HG03520 (cell line): ENCODE data around the gene SMNDC1.
"Not testable (repeated sequence)": the region's sequence is repeated elsewhere in the genome, so short reads cannot be mapped to it uniquely, and the experiment has no call there.

Source experiments
- ATAC-seq: cut with Tn5 transposase; IDR thresholded peaks from one replicate; pipeline ENCODE4 v1.9.1; 2021; ENCODE audit warnings: mild to moderate bottlenecking, moderate library complexity; ENCODE audit not compliant: unreplicated experiment

SMNDC1 gene

DNA sequence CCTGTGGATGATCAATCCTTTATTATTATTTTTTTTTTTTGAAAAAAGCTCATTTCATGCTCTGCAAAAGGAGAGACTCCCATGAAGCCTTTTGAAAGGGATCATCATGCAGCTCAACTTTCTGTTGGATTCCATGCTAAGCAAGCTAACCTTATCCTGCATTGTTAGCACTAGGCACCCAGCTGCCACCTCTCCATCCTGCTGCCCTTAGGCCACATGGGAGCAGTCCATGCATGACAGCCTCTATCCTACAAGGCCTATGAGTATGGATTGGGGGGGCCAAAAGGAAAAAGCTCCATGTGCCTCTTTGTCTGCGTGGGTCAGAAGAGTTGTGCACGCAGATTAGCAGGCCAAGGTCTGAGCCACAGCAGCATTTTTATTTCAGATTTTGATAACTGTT lies 19.2 kb downstream of the SMNDC1 start:
- no peak for ATAC-seq

DNA sequence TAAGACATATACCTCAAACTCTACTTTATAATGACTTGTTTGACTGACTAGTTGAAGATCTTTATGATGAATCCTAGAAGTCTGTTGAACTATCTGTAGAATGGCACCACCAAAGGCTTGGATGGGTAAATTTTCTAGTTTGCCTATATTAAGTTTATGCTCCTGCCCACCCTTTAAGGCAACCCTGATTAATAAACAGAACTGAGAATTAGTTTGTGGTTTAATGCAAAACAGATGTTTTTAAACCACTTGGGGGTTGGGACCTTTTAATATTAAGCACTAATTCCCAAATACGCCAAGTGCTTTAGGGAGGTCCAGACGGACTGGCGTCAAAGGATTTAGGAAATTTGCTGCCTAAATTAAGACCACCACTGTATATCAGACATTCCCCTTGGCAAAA lies 20.5 kb downstream of the SMNDC1 start:
- ATAC-seq: no peak

- ATAC-seq: no peak
Measured at GRCh38 chr10:110279407-110279986, 25.2 kb downstream of the SMNDC1 start.

DNA sequence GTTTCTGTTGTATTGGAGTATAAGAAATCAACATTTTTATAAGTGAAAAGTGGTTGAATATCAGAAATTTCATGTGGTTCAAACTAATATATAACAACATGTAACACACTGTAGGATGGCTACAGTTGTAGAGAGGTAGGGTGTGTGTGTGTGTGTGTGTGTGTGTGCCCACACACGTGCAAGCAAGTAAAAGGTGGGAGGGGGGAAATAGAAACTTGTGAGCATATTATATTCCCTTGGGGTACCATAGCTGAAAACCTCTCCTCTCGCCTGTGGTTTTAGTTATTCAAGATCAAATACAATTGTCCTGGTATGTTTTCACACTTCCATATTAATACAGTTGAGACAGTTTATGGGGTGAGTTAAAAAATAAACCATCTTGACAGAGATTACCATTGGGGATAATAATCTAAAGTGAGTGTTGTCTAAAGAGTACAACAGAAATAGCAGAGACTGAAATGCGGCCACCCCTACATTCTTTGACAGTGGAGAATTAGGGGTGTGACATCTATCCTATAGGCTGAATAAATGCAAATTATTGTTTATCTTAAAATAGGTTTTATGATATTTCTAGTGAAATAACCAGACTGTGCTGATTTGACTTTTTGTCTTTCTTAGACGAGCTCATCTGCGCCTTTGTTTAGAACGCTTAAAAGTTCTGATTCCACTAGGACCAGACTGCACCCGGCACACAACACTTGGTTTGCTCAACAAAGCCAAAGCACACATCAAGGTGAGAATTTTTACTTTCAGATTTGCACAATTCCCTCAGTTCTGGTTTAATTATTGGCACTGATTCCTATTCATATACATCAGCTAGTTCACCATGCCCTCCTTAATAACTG lies 25.9 kb downstream of the SMNDC1 start:
- no peak for ATAC-seq

DNA sequence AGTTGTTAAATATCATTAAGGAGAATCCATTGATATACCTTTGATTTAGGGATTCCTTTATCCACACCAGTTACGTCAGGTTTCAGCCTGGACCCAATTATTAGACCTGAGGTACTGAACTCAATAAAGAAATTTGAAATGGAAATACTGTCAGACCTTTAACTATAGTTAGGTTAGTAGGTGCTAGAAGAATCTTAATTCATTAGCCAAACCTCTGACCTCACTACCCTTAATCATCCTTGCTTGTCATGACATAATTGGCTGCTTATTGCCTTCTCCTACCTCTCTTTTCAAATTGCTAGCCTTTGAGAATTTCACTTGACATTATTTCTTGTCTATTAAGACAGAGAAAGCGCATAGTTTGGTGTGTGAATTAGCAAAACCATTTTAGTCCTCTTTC lies 27.1 kb downstream of the SMNDC1 start:
- ATAC-seq: no peak

DNA sequence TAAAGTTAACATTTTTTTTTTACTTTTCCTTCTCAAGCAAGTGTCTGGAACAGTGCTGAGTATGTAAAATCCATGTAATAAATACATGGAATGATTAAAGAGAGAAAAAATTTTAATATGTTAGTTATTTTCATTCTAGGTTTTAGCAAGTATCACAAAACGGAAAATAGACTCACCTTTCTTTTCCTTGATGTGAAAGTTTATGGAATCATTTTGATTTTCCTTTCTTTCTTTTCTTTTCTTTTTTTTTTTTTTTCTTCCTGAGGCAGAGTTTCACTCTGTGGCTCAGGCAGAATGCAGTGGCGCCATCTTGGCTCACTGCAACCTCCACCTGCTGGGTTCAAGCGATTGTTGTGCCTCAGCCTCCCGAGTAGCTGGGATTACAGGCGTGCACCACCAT lies 28.1 kb downstream of the SMNDC1 start:
- no peak for ATAC-seq

GRCh38 chr10:110275128-110275729 lies 29.5 kb downstream of the SMNDC1 start:
- ATAC-seq: no peak

- ATAC-seq: no peak
Measured at GRCh38 chr10:110274647-110275046, 30.1 kb downstream of the SMNDC1 start.

DNA sequence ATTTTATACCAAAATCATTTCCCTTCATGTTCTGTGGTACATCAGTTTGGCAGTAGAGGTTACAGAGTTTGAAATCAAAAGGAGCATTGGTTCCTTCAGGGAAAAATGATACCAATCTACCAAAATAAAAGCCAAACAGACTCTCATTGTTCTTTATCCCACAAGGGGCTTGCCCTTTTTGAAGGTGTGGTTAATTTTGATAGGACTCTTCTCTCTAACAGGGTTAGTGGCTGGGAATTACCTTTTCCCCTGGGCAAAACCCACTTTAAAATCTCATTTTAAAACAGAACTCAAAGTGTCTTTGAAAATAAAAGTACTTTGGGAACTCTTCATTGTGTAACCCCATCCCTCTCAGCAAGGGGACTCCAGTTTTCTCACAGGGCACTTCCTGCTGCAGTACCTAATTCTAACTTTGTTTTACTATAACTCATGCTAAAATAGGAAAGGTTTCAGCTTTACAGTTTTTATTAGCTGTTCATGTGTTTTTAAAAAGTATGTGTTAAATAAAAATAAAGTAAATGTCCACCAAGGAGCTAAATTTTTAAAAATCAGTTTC lies 30.6 kb downstream of the SMNDC1 start:
- no peak for ATAC-seq

DNA sequence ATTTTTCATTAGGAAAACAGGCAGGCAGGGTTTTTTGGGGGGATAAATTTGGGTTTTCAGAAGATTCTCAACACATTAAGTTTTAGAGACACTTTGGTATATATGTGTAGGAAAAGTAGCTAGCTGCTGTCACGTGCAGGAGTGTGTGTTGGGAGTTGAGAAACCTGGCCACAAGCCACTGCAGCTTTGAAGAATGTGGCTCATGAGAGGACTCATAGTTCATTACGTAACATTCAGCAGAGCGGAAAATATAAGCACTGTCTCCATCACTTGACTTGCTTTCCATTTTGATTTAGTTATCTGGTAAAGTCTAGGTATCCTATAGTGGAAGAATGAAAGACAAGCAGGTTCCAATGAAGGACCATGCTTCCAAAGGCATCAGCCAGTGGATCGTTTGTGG lies 31.2 kb downstream of the SMNDC1 start:
- no peak for ATAC-seq

DNA sequence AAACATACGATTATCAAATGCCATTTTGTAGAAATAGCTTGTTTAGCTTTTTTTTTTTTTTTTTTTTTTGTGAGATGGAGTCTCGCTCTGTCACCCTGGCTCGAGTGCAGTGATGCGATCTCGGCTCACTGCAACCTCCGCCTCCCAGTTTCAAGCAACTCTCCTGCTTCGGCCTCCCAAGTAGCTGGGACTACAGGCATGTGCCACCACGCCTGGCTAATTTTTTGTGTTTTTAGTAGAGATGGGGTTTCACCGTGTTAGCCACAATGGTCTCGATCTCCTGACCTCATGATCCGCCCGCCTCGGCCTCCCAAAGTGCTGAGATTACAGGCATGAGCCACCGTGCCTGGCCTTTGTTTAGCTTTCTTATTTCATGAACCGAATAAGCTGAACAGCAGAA lies 31.7 kb downstream of the SMNDC1 start:
- ATAC-seq: not testable (repeated sequence)

DNA sequence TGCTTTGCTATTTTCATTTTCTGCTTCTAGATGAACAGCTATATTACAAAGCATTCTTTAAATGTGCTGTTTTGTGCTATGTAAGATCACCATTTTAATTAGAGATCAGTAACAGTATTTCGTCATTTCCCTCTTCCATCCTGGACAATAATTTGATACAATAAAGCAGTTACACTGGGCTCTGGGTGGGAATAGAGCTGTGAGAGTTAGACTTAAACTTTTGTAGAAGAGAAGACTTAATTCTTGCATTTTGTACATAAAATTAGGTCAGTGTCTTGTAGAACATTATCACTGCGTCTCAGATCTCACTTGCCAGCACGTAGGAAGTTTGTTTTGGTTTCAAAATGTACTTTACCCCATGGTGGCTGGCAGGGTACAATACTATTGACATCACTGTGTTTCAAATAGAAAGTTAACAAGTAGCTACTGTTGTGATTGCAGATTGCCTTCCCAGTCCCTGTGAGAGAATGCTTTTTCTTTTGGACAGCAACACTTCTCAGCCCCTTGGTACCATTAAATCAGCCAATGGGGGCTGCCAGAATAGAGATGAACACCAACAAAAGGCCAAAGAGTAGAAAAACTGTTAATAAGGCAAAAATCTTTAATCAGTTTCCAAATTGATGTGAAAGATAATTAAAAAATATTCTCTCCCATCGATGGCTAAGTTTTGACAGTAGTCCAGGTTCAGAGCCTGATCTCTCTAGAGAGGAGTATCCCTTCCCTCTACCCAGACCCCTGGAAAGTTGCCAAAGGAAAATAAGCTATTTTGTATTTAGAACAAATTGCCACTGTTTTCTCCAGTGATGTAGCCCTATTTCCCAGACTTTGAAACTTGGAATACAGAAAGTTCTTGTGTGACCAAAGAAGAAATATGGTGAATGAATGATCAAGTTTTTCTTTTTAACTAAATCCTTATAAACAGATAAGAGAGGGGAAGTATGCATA lies 35.1 kb downstream of the SMNDC1 start:
- peak; percentile 46 for ATAC-seq

- no peak for ATAC-seq
Measured at GRCh38 chr10:110268971-110269370, 35.7 kb downstream of the SMNDC1 start.

GRCh38 chr10:110268442-110268841 lies 36.3 kb downstream of the SMNDC1 start:
- no peak for ATAC-seq

GRCh38 chr10:110267276-110267675 lies 37.4 kb downstream of the SMNDC1 start:
- no peak for ATAC-seq

DNA sequence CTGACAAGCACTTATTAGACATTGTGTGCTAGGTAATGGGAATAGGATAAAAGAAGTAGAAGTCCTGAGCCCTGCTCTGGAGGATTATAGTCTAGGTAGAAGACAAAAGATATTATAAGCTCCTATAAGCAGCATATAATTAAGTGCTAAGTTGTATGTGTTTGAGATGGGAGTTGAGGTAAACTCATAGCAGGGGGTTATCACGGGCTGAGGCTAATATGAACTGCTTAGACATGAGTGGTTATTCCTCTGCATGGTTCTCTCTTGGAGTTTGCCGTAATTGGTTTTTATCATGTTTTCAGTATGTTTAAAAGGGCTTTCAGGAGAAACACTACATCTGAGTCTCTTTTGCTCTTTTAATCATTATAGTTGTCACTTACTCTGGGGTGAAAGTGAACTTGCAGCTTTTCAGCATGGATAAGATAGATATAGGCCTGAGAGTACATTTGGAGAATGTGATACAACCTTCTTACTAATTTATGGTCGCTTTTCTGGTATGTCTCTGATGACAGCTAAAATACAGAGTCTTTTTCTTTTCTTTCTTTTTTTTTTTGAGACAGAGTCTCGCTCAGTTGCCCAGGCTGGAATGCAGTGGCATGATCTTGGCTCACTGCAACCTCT lies 39.0 kb downstream of the SMNDC1 start:
- no peak for ATAC-seq

DNA sequence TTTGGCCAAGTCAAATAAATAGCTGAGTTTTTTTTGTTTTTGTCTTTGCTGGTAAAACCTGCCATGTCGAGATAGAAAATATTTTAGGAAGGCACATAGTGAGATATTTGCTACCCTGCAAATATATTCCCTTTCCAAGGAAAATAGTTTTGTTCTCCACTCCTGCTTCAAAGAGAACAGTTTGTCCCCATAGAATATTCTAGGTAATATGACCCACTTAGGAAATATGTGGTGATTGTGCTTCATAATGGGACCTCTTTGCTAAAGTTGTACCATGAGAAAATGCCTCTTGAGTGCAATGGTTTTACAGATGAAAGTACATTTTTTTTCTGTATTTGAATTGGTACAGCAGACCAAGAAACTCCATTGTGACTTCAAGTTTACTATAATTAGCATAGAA lies 41.6 kb downstream of the SMNDC1 start:
- no peak for ATAC-seq

GRCh38 chr10:110260746-110261477 lies 43.8 kb downstream of the SMNDC1 start:
- ATAC-seq: no peak

- ATAC-seq: no peak
Measured at GRCh38 chr10:110259317-110259716, 45.4 kb downstream of the SMNDC1 start.

- ATAC-seq: no peak
Measured at GRCh38 chr10:110258542-110258941, 46.2 kb downstream of the SMNDC1 start.
